Activated gamma-delta T cell treated with anti-CD3 and anti-CD28 coated beads, Interleukin-2, amount 50 U/mL, for 16 hours (primary cell): ENCODE measurements around the gene TAF5.
"Not testable (repeated sequence)": the region's sequence is repeated elsewhere in the genome, so short reads cannot be mapped to it uniquely, and the experiment has no call there.

Experiments used
- DNase-seq: peaks from one replicate; pipeline ENCODE4 v3.0.0-alpha.2; 2020; ENCODE audit warnings: low read depth

TAF5 gene

GRCh38 chr10:103367782-103368518, at the start of gene TAF5:
Gene TAF5 (plus strand): TSS chr10:103367976. CDS start chr10:103367990, 14 bp downstream.
- peak; percentile 85 for DNase-seq

DNA sequence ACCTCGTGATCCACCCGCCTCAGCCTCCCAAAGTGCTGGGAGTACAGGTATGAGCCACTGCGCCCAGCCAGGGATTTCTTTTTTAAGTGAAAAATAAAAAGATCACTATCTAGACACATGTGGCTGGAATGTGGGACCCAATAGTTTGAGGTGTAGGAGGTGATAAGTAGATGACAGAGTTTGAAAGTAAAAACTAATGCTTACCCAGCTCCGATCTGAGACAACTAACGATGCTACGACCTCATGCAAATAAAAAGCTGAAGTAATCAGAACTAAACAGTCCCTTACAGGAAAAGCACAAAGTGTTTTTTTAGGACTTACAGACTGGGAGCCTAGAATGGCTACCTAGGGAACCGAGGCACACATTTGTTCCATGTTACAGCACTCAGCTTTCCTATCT, 39.9 kb upstream of the TAF5 start:
- no peak for DNase-seq

- no peak for DNase-seq
Observed at GRCh38 chr10:103333934-103334520, 33.7 kb upstream of the TAF5 start.

DNA sequence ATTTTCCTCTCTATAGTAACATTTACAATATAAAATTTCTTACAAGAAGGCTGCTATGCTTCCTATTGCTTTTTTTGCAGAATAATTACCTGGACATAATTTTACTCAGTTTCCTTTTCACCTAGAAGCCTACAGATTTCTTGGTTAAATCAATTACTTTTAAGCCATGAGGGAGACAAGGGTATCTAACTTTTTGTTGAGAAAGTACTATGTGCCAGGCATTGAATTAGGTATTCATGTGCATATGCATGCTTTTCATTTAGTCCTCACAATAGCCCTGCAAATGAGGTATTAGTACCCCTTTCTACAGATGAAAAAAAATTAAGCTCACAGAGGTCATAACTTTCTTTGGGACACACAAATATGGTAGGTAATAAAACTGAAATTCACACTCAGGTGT, 33.2 kb upstream of the TAF5 start:
- no peak for DNase-seq

DNA sequence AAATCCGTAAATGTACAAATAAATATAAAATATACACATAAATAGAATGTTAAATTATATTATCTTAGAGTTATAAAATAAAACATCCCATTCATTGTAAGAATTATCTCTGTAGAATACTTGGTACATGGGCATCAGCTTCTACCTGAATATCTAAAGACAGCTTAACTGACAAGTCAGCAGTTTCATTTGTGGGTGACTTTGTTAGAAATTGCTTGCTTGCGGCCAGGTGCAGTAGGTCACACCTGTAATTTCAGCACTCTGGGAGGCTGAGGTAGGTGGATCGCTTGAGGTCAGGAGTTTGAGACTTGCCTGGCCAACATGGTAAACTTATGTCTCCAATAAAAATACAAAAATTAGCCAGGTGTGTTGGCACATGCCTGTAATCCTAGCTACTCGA, 31.4 kb upstream of the TAF5 start:
- no peak for DNase-seq

- DNase-seq: no peak
Observed at GRCh38 chr10:103350175-103350516, 17.6 kb upstream of the TAF5 start.

- peak; percentile 55 for DNase-seq
Observed at GRCh38 chr10:103350517-103351260, 17.1 kb upstream of the TAF5 start, which contains the start of gene PCGF6. Gene PCGF6 (minus strand): TSS chr10:103351140. CDS start chr10:103351066, 74 bp downstream.

DNA sequence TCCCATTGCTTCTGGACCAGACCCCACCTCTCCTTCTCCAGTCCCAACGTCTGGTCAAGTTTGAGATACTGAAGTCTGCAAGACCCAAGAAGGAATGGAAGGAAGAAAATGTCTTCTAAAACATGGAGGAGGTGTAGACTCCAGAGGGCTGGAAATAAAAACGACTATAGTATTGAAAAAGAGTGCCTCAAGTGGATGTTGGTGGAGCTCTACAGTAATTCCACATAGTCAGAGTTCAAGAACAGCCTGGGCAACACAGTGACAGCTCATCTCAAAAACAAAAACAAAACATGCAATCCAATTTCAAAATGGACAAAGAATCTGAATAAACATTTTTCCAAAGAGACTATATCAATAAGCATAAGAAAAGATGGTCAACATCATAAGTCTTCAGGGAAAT, 14.5 kb upstream of the TAF5 start:
- no peak for DNase-seq

DNA sequence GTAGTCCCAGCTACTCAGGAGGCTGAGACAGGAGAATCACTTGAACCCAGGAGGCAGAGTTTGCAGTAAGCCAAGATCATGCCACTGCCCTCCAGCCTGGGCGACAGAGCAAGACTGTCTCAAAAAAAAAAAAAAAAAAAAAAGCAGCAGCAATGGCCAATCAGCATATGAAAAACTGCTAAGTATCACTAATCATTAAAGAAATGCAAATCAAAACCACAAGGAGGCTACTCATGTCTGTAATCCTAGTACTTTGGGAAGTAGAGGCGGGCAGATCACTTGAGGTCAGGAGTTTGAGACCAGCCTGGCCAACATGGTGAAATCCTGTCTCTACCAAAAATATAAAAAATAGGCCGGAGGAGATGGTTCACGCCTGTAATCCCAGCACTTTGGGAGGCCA, 13.2 kb upstream of the TAF5 start:
- DNase-seq: not testable (repeated sequence)

GRCh38 chr10:103355906-103356599, 11.7 kb upstream of the TAF5 start:
- DNase-seq: no peak

DNA sequence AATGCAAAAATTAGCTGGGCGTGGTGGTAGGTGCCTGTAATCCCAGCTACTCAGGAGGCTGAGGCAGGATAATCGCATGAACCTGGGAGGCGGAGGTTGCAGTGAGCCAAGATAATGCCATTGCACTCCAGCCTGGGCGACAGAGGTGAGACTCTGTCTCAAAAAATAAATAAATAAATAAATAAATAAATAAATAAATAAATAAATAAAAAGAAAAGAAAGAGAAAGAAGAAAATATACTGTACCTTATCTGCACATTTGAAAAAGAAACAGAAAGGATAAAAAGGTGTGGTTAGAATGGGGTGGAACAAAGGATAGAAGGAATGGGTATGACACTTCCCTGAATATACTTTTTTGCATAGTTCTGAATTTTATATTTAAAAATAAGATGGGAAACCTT, 8.3 kb upstream of the TAF5 start:
- DNase-seq: not testable (repeated sequence)

DNA sequence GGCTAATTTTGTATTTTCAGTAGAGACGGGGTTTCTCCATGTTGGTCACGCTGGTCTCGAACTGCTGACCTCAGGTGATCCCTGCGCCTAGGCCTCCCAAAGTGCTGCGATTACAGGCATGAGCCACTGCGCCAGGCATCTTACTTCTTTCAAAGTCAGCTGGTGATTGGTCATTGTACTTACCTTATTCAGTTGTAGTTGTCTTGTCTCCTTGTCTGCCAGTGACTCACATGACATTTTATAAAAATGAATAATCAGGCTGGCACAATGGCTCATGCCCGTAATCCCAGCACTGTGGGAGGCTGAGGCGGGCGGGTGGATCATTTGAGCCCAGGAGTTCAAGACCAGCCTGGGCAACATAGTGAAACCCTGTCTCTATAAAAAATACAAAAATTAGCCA, 7.0 kb upstream of the TAF5 start:
- not testable (repeated sequence) for DNase-seq

DNA sequence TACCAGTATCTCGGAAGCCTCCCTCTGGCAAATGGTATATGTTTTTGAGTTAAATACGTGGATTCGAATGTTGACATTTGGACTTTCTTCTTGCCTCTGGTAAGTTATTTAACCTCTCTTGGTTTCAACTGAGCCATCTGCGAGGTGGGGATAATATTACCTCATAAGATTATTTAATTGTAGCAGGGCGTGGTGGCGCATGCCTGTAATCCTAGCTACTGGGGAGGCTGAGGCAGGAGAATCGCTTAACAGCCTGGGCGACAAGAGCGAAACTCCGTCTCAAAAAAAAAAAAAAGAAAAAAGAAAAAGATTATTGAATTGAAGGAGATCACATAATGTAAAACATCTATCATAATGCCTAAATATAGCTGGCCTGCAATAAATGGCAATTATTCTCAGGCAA, 396 bp upstream of the TAF5 start:
- DNase-seq: no peak

DNA sequence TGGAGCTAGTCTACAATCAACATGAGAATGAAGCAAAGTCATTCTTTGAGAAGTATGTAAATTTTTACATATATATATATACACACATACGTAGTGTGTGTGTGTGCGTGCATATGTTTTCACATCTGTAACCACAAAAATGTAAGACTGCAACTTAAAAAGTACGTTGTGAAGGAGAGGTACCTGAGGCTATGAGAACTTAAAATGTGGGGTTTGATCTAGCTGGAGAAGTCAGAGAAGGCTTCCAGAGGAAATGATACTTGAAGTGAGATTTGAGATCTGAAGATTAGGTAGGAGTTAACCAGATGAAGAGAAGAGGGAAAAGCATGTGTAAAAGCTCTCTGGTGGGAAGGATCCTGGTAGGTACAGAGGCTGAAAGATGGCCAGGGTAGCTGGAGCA, 5.8 kb downstream of the TAF5 start:
- no peak for DNase-seq

- no peak for DNase-seq
Observed at GRCh38 chr10:103374263-103374662, 6.5 kb downstream of the TAF5 start.

- DNase-seq: no peak
Observed at GRCh38 chr10:103382769-103383168, 15.0 kb downstream of the TAF5 start.

DNA sequence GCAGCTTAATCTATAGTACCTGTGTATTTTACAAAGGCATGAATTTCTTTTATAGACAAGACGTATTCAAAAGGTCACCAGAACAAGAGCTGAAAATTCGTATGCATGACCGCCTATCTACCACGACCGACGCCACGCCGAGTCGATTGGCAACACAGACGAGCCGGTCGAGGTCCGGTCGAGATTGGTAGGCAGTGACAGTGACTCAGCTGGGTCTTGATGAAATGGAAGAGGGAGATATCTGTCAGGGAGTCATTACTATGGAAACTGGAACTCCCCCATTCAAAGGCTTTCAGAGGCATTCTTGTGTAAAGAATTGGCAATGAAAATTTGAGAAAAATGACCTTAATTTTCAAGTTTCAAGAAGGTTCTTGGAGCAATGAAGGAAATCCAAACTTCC, 26.4 kb downstream of the TAF5 start:
- no peak for DNase-seq

GRCh38 chr10:103395754-103396066, 27.9 kb downstream of the TAF5 start:
- DNase-seq: no peak

DNA sequence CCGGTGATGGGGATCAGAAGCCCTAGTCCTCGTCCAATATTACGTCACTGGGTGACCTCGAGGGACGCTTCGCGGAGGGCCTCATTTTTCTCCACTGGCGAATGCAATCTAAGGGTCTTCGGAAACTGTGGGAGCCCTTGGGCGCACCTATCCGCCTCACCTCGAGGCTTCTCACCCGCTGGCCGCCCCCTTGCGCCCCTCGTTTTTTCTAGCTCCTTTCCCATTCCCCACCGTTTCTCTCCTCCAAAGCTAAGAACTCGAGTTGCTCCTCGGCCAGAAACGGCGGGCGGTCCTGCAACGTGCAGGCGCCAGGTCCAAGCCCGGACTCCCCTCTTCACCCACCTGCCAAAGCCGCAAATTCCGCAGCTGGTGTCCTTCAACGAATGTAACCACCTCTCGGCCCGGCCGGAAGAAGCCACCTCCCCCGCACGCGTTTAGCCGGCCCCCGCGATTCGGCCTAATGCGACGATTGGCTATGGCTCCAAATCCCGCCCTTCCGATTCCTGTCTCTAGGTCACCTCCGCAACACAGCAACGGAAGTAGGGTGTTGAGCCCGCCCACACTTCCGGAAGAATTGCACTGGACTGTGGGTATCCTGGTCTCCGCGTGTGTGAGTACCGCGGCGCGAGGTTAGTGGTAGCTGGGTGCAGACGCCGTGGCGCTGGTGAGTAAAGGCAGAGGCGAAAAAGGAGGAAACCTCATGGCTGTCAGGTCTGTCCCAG, 28.5 kb downstream of the TAF5 start, which contains the start of the genes ATP5MK and PDCD11:
Gene ATP5MK, minus strand, starts transcription at position 409 of the 722 bp plus-strand sequence. CDS start 4,018 bp downstream, outside the sequence.
Gene PDCD11, plus strand, starts transcription at position 560 of the 722 bp plus-strand sequence. CDS start 1,801 bp downstream, outside the sequence.
- DNase-seq: peak; percentile 93

- DNase-seq: no peak
Observed at GRCh38 chr10:103396789-103397087, 29.0 kb downstream of the TAF5 start.

DNA sequence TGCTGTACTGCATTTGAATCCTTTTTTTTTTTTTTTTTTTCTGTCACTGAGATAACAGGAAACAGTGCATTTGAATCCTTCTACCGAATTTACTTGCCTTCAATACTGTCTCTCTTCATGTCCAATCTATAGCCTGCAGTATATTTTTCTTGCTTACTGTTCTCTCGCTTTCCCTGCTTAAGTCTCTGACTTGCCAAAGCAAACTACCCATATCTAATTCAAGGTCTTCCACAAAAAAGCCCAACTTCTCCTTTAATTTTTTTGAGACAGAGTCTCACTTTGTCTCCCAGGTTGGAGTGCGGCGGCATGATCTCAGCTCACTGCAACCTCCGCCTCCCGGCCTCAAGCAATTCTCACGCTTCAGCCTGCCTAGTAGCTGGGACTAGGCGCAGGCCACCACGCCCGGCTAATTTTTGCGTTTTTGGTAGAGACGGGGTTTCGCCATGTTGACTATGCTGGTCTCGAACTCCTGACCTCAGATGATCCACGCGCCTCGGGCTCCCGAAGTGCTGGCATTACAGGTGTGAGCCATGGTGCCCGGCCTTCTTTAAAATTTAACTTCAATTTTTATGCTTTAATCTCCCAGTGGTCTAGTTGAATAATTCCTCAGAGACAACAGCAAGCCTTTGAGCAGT, 29.5 kb downstream of the TAF5 start:
- DNase-seq: no peak
